ENCODE results near the gene PPM1F. TPM values are rescaled to one million over a fixed set of nuclear protein-coding genes. Genes with fewer than 3 reads are reported as not detected.
"Not testable (repeated sequence)": the region's sequence is repeated elsewhere in the genome, so short reads cannot be mapped to it uniquely, and the experiment has no call there.

The PPM1F gene
- total and polyA plus RNA-seq, 5 experiments from 2014 or later: 8.3 to 25.1 (median 9.9) TPM

- peaks cover 0 to 2% (median 0%) of the 10 kb centered on the region in 4 donors for H3K4me1 Mint-ChIP-seq
- DNase-seq: no peak
- no peak for ATAC-seq
- no peaks in the 10 kb centered on the region for H3K36me3 Mint-ChIP-seq
- H3K27me3 Mint-ChIP-seq: no peaks in the 10 kb centered on the region
- no peak overlapping the region for H3K4me3 Mint-ChIP-seq
- POLR2A ChIA-PET: no interaction called here
- H3K9me3 Mint-ChIP-seq: no peaks in the 10 kb centered on the region
- H3K27ac Mint-ChIP-seq: peak overlapping the region in 1 of 10 donors; percentile 25
These were observed 34.0 kb downstream of the PPM1F start for GRCh38 chr22:21918466-21919185.

DNA sequence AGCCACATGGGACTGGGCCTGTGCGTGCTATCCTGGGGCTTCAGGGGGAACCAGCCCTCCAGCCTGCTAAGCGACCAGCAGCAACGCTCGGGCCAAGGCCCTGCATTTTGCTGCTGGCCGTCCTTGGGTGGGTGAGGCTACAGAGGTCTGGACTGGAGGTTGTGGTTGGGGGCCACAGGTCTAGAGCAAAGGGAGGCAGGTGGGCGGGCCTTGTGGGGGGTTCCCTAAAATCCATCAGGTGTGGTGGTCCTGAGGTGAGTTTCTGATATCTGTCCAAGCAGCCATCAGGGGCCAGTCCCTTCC, 34.7 kb downstream of the PPM1F start:
- no peaks in the 10 kb centered on the region for H3K9me3 Mint-ChIP-seq
- no peaks in the 10 kb centered on the region for H3K36me3 Mint-ChIP-seq
- ATAC-seq (no peak), DNase-seq (no peak)
- H3K4me3 Mint-ChIP-seq: no peak overlapping the region
- H3K4me1 Mint-ChIP-seq: peaks cover 0 to 2% (median 0%) of the 10 kb centered on the region in 4 donors
- no peak overlapping the region for H3K27ac Mint-ChIP-seq
- POLR2A ChIA-PET: no interaction called here
- no peaks in the 10 kb centered on the region for H3K27me3 Mint-ChIP-seq

GRCh38 chr22:21917181-21917958, 35.3 kb downstream of the PPM1F start:
- DNase-seq: no peak
- Mint-ChIP-seq H3K9me3 (no peaks in the 10 kb centered on the region), H3K27ac (peak overlapping the region in 1 of 10 donors; percentile 9), H3K4me3 (no peak overlapping the region), H3K27me3 (no peaks in the 10 kb centered on the region), H3K36me3 (no peaks in the 10 kb centered on the region), H3K4me1 (peaks cover 0 to 2% (median 0%) of the 10 kb centered on the region in 4 donors)
- no peak for ATAC-seq
- POLR2A ChIA-PET: no interaction called here

GRCh38 chr22:21916309-21916918, 36.2 kb downstream of the PPM1F start:
- no peak for DNase-seq
- peak overlapping the region in 2 of 10 donors; percentile 27 to 51 for H3K27ac Mint-ChIP-seq
- H3K4me1 Mint-ChIP-seq: peaks cover 0 to 2% (median 0%) of the 10 kb centered on the region in 4 donors
- H3K27me3 Mint-ChIP-seq: no peaks in the 10 kb centered on the region
- H3K36me3 Mint-ChIP-seq: no peaks in the 10 kb centered on the region
- POLR2A ChIA-PET: no interaction called here
- H3K9me3 Mint-ChIP-seq: no peaks in the 10 kb centered on the region
- no peak for ATAC-seq
- H3K4me3 Mint-ChIP-seq: no peak overlapping the region

- Mint-ChIP-seq H3K27ac (peak overlapping the region in 3 of 10 donors; percentile 8 to 43 (median 15)), H3K27me3 (no peaks in the 10 kb centered on the region), H3K9me3 (no peaks in the 10 kb centered on the region), H3K4me3 (no peak overlapping the region), H3K4me1 (peaks cover 0 to 2% (median 0%) of the 10 kb centered on the region in 4 donors), H3K36me3 (no peaks in the 10 kb centered on the region)
- no peak for DNase-seq
- ATAC-seq: no peak
- POLR2A ChIA-PET: no interaction called here
These were observed 36.9 kb downstream of the PPM1F start for GRCh38 chr22:21915624-21916308.

DNA sequence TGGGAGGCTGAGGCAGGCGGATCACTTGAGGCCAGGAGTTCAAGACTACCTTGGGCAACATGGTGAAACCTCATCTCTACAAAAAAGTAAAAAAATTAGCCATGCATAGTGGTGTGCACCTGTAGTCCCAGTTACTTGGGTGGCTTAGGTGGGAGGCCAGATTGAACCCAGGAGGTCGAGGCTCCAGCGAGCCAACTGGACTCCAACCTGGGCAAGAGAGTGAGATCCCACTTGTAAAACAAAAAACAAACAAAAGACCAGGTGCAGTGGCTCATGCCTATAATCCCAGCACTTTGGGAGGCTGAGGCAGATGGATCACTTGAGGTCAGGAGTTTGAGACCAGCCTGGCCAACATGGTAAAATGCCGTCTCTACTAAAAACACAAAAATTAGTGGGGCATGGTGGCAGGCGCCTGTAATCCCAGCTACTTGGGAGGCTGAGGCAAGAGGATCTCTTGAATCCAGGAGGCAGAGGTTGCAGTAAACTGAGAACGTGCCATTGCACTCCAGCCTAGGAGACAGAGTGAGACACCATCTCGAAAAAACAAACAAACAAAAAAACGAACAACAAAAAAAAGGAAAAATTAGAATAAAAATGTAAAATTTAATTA, 38.5 kb downstream of the PPM1F start:
- H3K27me3 Mint-ChIP-seq, DNase-seq, H3K27ac Mint-ChIP-seq, H3K9me3 Mint-ChIP-seq, ATAC-seq, H3K4me1 Mint-ChIP-seq, H3K36me3 Mint-ChIP-seq, POLR2A ChIA-PET, H3K4me3 Mint-ChIP-seq: not testable (repeated sequence)

GRCh38 chr22:21910367-21910766, 42.3 kb downstream of the PPM1F start:
- POLR2A ChIA-PET, DNase-seq, H3K27me3 Mint-ChIP-seq, H3K4me3 Mint-ChIP-seq, H3K36me3 Mint-ChIP-seq, H3K4me1 Mint-ChIP-seq, H3K9me3 Mint-ChIP-seq, ATAC-seq: not testable (repeated sequence)
- peak overlapping the region in 1 of 10 donors; percentile 4 for H3K27ac Mint-ChIP-seq

- Mint-ChIP-seq H3K36me3 (no peaks in the 10 kb centered on the region), H3K4me1 (no peaks in the 10 kb centered on the region), H3K4me3 (no peak overlapping the region), H3K27ac (no peak overlapping the region), H3K9me3 (no peaks in the 10 kb centered on the region), H3K27me3 (no peaks in the 10 kb centered on the region)
- POLR2A ChIA-PET: no interaction called here
- no peak for DNase-seq
- no peak for ATAC-seq
These were observed 42.8 kb downstream of the PPM1F start for GRCh38 chr22:21909871-21910270.

DNA sequence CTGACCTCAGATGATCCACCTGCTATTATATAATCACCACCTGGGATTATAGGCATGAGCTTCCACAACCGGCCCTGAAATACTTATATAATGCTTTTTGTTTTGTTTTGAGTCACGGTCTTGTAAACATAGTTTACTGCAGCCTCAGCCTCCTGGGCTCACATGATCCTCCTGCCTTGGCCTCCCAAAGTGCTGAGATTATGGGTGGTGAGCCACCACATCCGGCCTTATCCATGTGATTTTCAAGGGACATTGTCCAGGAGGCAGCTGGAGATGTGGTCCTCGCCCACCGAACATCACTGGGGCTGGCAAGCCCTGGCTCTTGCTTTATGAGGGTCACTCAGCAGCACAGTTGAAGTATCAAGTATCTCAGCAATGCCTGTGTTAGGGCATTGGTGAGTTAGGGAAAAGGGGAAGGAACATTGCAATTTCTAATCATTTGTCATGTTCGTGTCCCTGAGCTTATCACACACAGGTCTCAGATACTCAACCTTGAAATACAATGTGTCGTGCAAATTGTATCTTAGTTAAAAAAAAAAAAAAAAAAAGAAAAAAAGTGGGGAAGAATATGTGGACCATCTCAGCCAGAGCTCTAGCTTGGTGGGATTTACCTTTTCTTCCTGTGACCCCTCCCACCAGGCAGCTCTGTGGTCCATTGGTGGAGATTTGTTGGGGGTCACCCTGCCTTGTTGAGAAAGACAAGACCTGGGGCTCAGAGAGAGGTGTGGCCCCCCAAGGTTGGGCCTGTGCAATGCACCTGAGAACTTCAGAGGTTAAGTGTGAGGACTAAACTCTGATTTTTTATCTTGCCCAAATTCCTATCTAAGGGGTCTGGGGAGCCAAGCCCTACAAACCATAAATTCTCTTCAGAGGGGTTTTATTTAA, 44.8 kb downstream of the PPM1F start:
- Mint-ChIP-seq H3K27me3 (peaks cover 0 to 2% (median 0%) of the 10 kb centered on the region in 5 donors), H3K4me1 (no peaks in the 10 kb centered on the region), H3K4me3 (no peak overlapping the region), H3K9me3 (no peaks in the 10 kb centered on the region), H3K27ac (peak overlapping the region in 1 of 10 donors; percentile 40), H3K36me3 (peaks cover 0 to 4% (median 0%) of the 10 kb centered on the region in 3 donors)
- no peak for DNase-seq
- POLR2A ChIA-PET: interaction anchor here (0.8 kb wide), 1 partner anchor 50 kb away, joined by 4 read pairs; no protein-coding TSS in a partner anchor
- no peak for ATAC-seq

- H3K36me3 Mint-ChIP-seq, H3K27ac Mint-ChIP-seq, DNase-seq, H3K4me1 Mint-ChIP-seq, H3K4me3 Mint-ChIP-seq, H3K9me3 Mint-ChIP-seq, H3K27me3 Mint-ChIP-seq, ATAC-seq, POLR2A ChIA-PET: not testable (repeated sequence)
These were observed 47.4 kb downstream of the PPM1F start for GRCh38 chr22:21905234-21905633.

- no peaks in the 10 kb centered on the region for H3K9me3 Mint-ChIP-seq
- ATAC-seq (no peak), DNase-seq (no peak)
- peaks cover 0 to 4% (median 0%) of the 10 kb centered on the region in 3 donors for H3K36me3 Mint-ChIP-seq
- H3K27me3 Mint-ChIP-seq: peaks cover 0 to 2% (median 0%) of the 10 kb centered on the region in 5 donors
- no peaks in the 10 kb centered on the region for H3K4me1 Mint-ChIP-seq
- H3K27ac Mint-ChIP-seq: no peak overlapping the region
- no peak overlapping the region for H3K4me3 Mint-ChIP-seq
- POLR2A ChIA-PET: no interaction called here
These were observed 48.3 kb downstream of the PPM1F start for GRCh38 chr22:21904250-21904789.
